Ectodermal cell (in vitro differentiated cells): Measurements from ENCODE around the gene SMTNL2.
"Not testable (repeated sequence)": the region's sequence is repeated elsewhere in the genome, so short reads cannot be mapped to it uniquely, and the experiment has no call there.

Source experiments
- H3K27ac ChIP-seq: 2 replicates; pipeline ENCODE4 v1.7.0; 2013; ENCODE audit warnings: mild to moderate bottlenecking, low read depth, low read length; ENCODE audit not compliant: insufficient read depth, poor library complexity, severe bottlenecking
- H3K27me3 ChIP-seq: 2 replicates; pipeline ENCODE4 v1.7.0; 2013; ENCODE audit warnings: mild to moderate bottlenecking, low read length; ENCODE audit not compliant: insufficient read depth, control insufficient read depth, poor library complexity, severe bottlenecking
- H3K36me3 ChIP-seq: one replicate; pipeline ENCODE4 v1.7.0; 2013; ENCODE audit warnings: low read length; ENCODE audit not compliant: control insufficient read depth, insufficient read depth
- H3K4me1 ChIP-seq: one replicate; pipeline ENCODE4 v1.7.0; 2013; ENCODE audit warnings: low read length; ENCODE audit not compliant: control insufficient read depth, insufficient read depth
- H3K4me3 ChIP-seq: 2 replicates; pipeline ENCODE4 v1.7.0; 2013; ENCODE audit warnings: low read depth, low read length, control low read depth; ENCODE audit not compliant: insufficient read depth
- H3K9me3 ChIP-seq: 2 replicates; pipeline ENCODE4 v1.7.0; 2013; ENCODE audit warnings: mild to moderate bottlenecking, low read length, moderate library complexity; ENCODE audit not compliant: control insufficient read depth
- WGBS, 2 experiments: methylation state at CpG; one replicate each; pipeline ENCODE4 v1.1.7; 2013; ENCODE audit warnings: missing lambda C conversion rate in 2 of 2; 5-methylcytosine and 5-hydroxymethylcytosine counted together

Gene SMTNL2

GRCh38 chr17:4593021-4593421 lies 8.7 kb downstream of the SMTNL2 start:
- Histone ChIP-seq H3K4me1 (peaks cover 5% of the 10 kb centered on the region), H3K27ac (no peak overlapping the region), H3K36me3 (no peaks in the 10 kb centered on the region), H3K27me3 (no peaks in the 10 kb centered on the region), H3K4me3 (no peak overlapping the region), H3K9me3 (no peaks in the 10 kb centered on the region)
- WGBS, 2 experiments: 84 to 85% methylated on average over 14 of the region's 14 CpGs

- Histone ChIP-seq H3K27me3 (no peaks in the 10 kb centered on the region), H3K4me3 (no peak overlapping the region), H3K9me3 (no peaks in the 10 kb centered on the region), H3K36me3 (no peaks in the 10 kb centered on the region), H3K4me1 (peaks cover 13% of the 10 kb centered on the region), H3K27ac (no peak overlapping the region)
- 87 to 89% methylated on average over 7 of the region's 7 CpGs for WGBS, 2 experiments
Measured at GRCh38 chr17:4594406-4594805, 10.1 kb downstream of the SMTNL2 start.

GRCh38 chr17:4594931-4595684 lies 10.8 kb downstream of the SMTNL2 start:
- no peaks in the 10 kb centered on the region for H3K27me3 ChIP-seq
- peaks cover 20% of the 10 kb centered on the region for H3K4me1 ChIP-seq
- 56 to 61% methylated on average over 29 of the region's 29 CpGs for WGBS, 2 experiments
- no peak overlapping the region for H3K4me3 ChIP-seq
- H3K36me3 ChIP-seq: no peaks in the 10 kb centered on the region
- H3K27ac ChIP-seq: no peak overlapping the region
- H3K9me3 ChIP-seq: no peaks in the 10 kb centered on the region

- 95 to 97% methylated on average over 23 of the region's 23 CpGs for WGBS, 2 experiments
- not testable (repeated sequence) for H3K36me3 ChIP-seq, H3K27me3 ChIP-seq, H3K27ac ChIP-seq, H3K9me3 ChIP-seq, H3K4me3 ChIP-seq
- peaks cover 27% of the 10 kb centered on the region for H3K4me1 ChIP-seq
Measured at GRCh38 chr17:4595685-4596342, 11.5 kb downstream of the SMTNL2 start.

- Histone ChIP-seq H3K36me3 (no peaks in the 10 kb centered on the region), H3K27me3 (no peaks in the 10 kb centered on the region), H3K4me1 (peaks cover 30% of the 10 kb centered on the region), H3K27ac (no peak overlapping the region), H3K9me3 (no peaks in the 10 kb centered on the region), H3K4me3 (no peak overlapping the region)
- WGBS, 2 experiments: 93 to 95% methylated on average over 36 of the region's 36 CpGs
Measured at GRCh38 chr17:4596636-4597380, 12.5 kb downstream of the SMTNL2 start.

- no peaks in the 10 kb centered on the region for H3K9me3 ChIP-seq
- no peak overlapping the region for H3K27ac ChIP-seq
- H3K4me1 ChIP-seq: peaks cover 30% of the 10 kb centered on the region
- 85 to 87% methylated on average over 13 of the region's 13 CpGs for WGBS, 2 experiments
- no peaks in the 10 kb centered on the region for H3K27me3 ChIP-seq
- H3K4me3 ChIP-seq: no peak overlapping the region
- H3K36me3 ChIP-seq: no peaks in the 10 kb centered on the region
Measured at GRCh38 chr17:4597975-4598374, 13.6 kb downstream of the SMTNL2 start.

GRCh38 chr17:4598776-4599504 lies 14.6 kb downstream of the SMTNL2 start:
- Histone ChIP-seq H3K27ac (no peak overlapping the region), H3K9me3 (no peaks in the 10 kb centered on the region), H3K27me3 (no peaks in the 10 kb centered on the region), H3K36me3 (no peaks in the 10 kb centered on the region), H3K4me1 (peaks cover 30% of the 10 kb centered on the region), H3K4me3 (no peak overlapping the region)
- 80% methylated on average over 20 of the region's 20 CpGs for WGBS, 2 experiments

GRCh38 chr17:4599505-4600281 lies 15.4 kb downstream of the SMTNL2 start:
- Histone ChIP-seq H3K36me3 (no peaks in the 10 kb centered on the region), H3K4me3 (no peak overlapping the region), H3K27ac (peak overlapping the region; percentile 70), H3K4me1 (peaks cover 35% of the 10 kb centered on the region), H3K27me3 (no peaks in the 10 kb centered on the region), H3K9me3 (no peaks in the 10 kb centered on the region)
- WGBS, 2 experiments: 26% methylated on average over 25 of the region's 25 CpGs

GRCh38 chr17:4600563-4600962 lies 16.2 kb downstream of the SMTNL2 start:
- H3K27ac ChIP-seq: peak overlapping the region; percentile 70
- H3K4me3 ChIP-seq: no peak overlapping the region
- H3K36me3 ChIP-seq: no peaks in the 10 kb centered on the region
- no peaks in the 10 kb centered on the region for H3K9me3 ChIP-seq
- H3K27me3 ChIP-seq: no peaks in the 10 kb centered on the region
- 19 to 28% methylated on average over 13 of the region's 13 CpGs for WGBS, 2 experiments
- peaks cover 35% of the 10 kb centered on the region for H3K4me1 ChIP-seq
